Endodermal cell (in vitro differentiated cells): ENCODE results near the gene SLX4IP. TPM values are rescaled to one million over a fixed set of nuclear protein-coding genes. Genes with fewer than 3 reads are reported as not detected.

Experiments
- DNase-seq: peaks from one replicate; pipeline ENCODE4 v3.0.0-alpha.2; 2017
- H3K27ac ChIP-seq: 2 replicates; pipeline ENCODE4 v1.5.1; 2013; ENCODE audit warnings: mild to moderate bottlenecking, low read depth, low read length, moderate library complexity
- H3K27me3 ChIP-seq: 2 replicates; pipeline ENCODE4 v1.6.1; 2013; ENCODE audit warnings: mild to moderate bottlenecking, low read length, moderate library complexity; ENCODE audit not compliant: insufficient read depth, control insufficient read depth, poor library complexity, severe bottlenecking
- H3K36me3 ChIP-seq: 2 replicates; pipeline ENCODE4 v1.7.0; 2013; ENCODE audit warnings: mild to moderate bottlenecking, low read length, moderate library complexity; ENCODE audit not compliant: control insufficient read depth, insufficient read depth
- H3K4me1 ChIP-seq: one replicate; pipeline ENCODE4 v1.7.0; 2013; ENCODE audit warnings: low read length; ENCODE audit not compliant: control insufficient read depth, insufficient read depth
- H3K4me3 ChIP-seq: 2 replicates; pipeline ENCODE4 v1.5.1; 2013; ENCODE audit warnings: mild to moderate bottlenecking, low read length, moderate library complexity
- H3K9ac ChIP-seq: 2 replicates; pipeline ENCODE4 v1.6.1; 2013; ENCODE audit warnings: mild to moderate bottlenecking, low read length, moderate library complexity; ENCODE audit not compliant: poor library complexity, severe bottlenecking; ENCODE audit errors: extremely low read depth
- H3K9me3 ChIP-seq: 2 replicates; pipeline ENCODE4 v1.6.1; 2013; ENCODE audit warnings: mild to moderate bottlenecking, low read length, moderate library complexity; ENCODE audit not compliant: control insufficient read depth
- H3K27ac Mint-ChIP-seq: 2 replicates; pipeline ENCODE4 v1.8.0; 2020; ENCODE audit warnings: mixed read lengths
- H3K27me3 Mint-ChIP-seq: 2 replicates; pipeline ENCODE4 v1.8.0; 2021; ENCODE audit warnings: mild to moderate bottlenecking, mixed read lengths; ENCODE audit not compliant: insufficient read depth
- H3K36me3 Mint-ChIP-seq: 2 replicates; pipeline ENCODE4 v1.8.0; 2020; ENCODE audit warnings: low read depth, mixed read lengths
- H3K4me1 Mint-ChIP-seq: 2 replicates; pipeline ENCODE4 v1.8.0; 2020; ENCODE audit warnings: mixed read lengths
- H3K4me3 Mint-ChIP-seq: 2 replicates; pipeline ENCODE4 v1.8.0; 2020; ENCODE audit warnings: mild to moderate bottlenecking, moderate library complexity, mixed read lengths
- H3K9me3 Mint-ChIP-seq: 2 replicates; pipeline ENCODE4 v1.8.0; 2020; ENCODE audit warnings: mild to moderate bottlenecking, mixed read lengths
- WGBS, 2 experiments: methylation state at CpG; one replicate each; pipeline versions ENCODE4 v1.1.5 to v1.1.7; 2013; ENCODE audit warnings: missing lambda C conversion rate in 2 of 2, mixed read lengths in 1 of 2; ENCODE audit not compliant: insufficient coverage in 1 of 2, insufficient read length in 1 of 2; 5-methylcytosine and 5-hydroxymethylcytosine counted together
- total RNA-seq, 2 donors: library from RNA; stranded (reverse); fragmentation: NEBNext Ultra II Directional in 1 of 2; extraction: Animal tissue kit (Norgen Biotek cat#: 25700) in 1 of 2; gene quantifications; 2 replicates in 1 of 2; 3 replicates in 1 of 2; pipeline ENCODE4 v1.2.1, GENCODE V29; 2021
- TF ChIP-seq, protein P1 (sequence below): fragments of 200-600 bp; sonication (generic); conservative IDR thresholded peaks from 2 replicates; pipeline ENCODE4 v1.5.0; 2021; ENCODE audit warnings: antibody characterized with exemption, mild to moderate bottlenecking

SLX4IP gene
- total RNA-seq, 2 donors from 2014 or later = 9.2 to 9.5 TPM

DNA sequence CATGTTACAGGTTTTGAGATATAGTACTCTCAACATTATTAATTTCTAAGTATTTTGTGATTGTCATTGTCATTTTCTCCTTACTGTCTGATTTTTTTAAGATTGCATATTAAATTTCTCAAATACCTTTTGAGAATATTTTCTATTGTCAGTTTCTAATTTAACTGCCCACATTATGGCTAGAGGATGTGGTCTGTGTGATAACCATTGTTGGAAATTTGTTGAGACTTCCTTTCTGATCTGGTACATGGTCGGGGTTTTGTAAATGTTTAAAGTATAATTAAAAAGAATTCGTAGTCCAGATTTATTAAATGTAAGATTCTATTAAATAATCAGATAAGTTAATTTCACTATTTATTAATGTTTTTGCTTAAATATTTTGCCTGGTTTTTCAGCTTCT, 60.1 kb downstream of the SLX4IP start:
- peaks cover 8% of the 10 kb centered on the region for H3K4me1 ChIP-seq
- no peaks in the 10 kb centered on the region for H3K9me3 ChIP-seq
- no peak for DNase-seq
- Mint-ChIP-seq H3K4me1 (peaks cover 25% of the 10 kb centered on the region), H3K27ac (no peak overlapping the region), H3K9me3 (no peaks in the 10 kb centered on the region), H3K27me3 (no peaks in the 10 kb centered on the region), H3K4me3 (no peak overlapping the region), H3K36me3 (no peaks in the 10 kb centered on the region)
- WGBS, 2 experiments = no CpG with 5 or more reads among the region's 2 CpGs
- H3K36me3 ChIP-seq = no peaks in the 10 kb centered on the region
- H3K4me3 ChIP-seq = no peak overlapping the region
- H3K27ac ChIP-seq = no peak overlapping the region
- no peak overlapping the region for H3K9ac ChIP-seq
- TF ChIP-seq, protein P1, sequence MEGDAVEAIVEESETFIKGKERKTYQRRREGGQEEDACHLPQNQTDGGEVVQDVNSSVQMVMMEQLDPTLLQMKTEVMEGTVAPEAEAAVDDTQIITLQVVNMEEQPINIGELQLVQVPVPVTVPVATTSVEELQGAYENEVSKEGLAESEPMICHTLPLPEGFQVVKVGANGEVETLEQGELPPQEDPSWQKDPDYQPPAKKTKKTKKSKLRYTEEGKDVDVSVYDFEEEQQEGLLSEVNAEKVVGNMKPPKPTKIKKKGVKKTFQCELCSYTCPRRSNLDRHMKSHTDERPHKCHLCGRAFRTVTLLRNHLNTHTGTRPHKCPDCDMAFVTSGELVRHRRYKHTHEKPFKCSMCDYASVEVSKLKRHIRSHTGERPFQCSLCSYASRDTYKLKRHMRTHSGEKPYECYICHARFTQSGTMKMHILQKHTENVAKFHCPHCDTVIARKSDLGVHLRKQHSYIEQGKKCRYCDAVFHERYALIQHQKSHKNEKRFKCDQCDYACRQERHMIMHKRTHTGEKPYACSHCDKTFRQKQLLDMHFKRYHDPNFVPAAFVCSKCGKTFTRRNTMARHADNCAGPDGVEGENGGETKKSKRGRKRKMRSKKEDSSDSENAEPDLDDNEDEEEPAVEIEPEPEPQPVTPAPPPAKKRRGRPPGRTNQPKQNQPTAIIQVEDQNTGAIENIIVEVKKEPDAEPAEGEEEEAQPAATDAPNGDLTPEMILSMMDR = no peak
- H3K27me3 ChIP-seq = no peaks in the 10 kb centered on the region

DNA sequence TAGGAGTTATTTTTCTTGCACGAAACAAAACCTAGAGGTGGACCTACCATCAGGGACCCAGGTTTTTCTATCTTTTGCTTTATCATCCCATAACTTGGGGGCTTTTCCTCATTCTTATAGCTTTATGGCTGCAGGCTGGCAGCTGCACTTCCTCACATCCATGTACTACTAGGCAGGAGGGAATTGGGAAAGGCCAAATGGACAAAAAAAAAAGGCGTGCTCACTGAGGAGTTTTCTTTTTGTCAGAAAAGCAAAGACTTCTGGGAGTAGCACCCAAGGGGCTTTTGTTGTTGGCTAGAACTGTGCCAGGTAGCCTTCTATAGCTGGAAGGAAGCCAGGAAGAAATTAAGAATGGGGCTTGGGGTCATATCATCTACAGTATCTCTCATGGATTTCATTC, 61.4 kb downstream of the SLX4IP start:
- no peaks in the 10 kb centered on the region for H3K4me1 ChIP-seq
- no peaks in the 10 kb centered on the region for H3K27me3 ChIP-seq
- Mint-ChIP-seq H3K4me1 (peaks cover 19% of the 10 kb centered on the region), H3K4me3 (no peak overlapping the region), H3K27ac (no peak overlapping the region), H3K36me3 (no peaks in the 10 kb centered on the region), H3K9me3 (no peaks in the 10 kb centered on the region), H3K27me3 (no peaks in the 10 kb centered on the region)
- H3K4me3 ChIP-seq = no peak overlapping the region
- no peak overlapping the region for H3K27ac ChIP-seq
- WGBS, 2 experiments = 98 to 100% methylated on average over 1 to 2 of the region's 2 CpGs
- TF ChIP-seq, protein P1 = no peak
- no peaks in the 10 kb centered on the region for H3K9me3 ChIP-seq
- H3K36me3 ChIP-seq = no peaks in the 10 kb centered on the region
- no peak overlapping the region for H3K9ac ChIP-seq
- DNase-seq = no peak

DNA sequence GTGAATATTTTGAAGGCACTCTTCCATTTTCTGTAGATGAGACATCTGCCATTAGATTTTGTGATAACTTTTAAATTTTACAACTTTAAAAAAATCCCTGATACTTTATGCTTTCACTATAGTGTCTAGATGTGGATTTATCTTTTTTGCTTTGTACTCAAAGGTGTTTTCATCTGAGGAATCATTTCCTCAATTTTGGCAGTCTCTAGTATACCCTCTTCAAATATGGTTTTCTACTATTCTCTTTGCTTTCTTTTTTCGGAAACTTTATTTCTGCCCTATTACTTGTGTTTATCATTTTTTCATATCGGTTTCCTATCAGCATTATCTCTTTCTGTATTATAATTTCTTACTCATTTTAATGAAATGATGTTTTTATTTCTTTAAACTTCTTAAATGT, 62.2 kb downstream of the SLX4IP start:
- WGBS, 2 experiments = 83% methylated on average over 2 of the region's 2 CpGs; no CpG with 5 or more reads in 1 of the 2 experiments
- H3K36me3 ChIP-seq = no peaks in the 10 kb centered on the region
- H3K27me3 ChIP-seq = no peaks in the 10 kb centered on the region
- H3K4me3 Mint-ChIP-seq = no peak overlapping the region
- no peak overlapping the region for H3K9ac ChIP-seq
- DNase-seq = no peak
- no peaks in the 10 kb centered on the region for H3K27me3 Mint-ChIP-seq
- H3K27ac Mint-ChIP-seq = no peak overlapping the region
- no peaks in the 10 kb centered on the region for H3K9me3 Mint-ChIP-seq
- no peaks in the 10 kb centered on the region for H3K36me3 Mint-ChIP-seq
- H3K9me3 ChIP-seq = no peaks in the 10 kb centered on the region
- TF ChIP-seq, protein P1 = no peak
- H3K4me1 ChIP-seq = no peaks in the 10 kb centered on the region
- H3K27ac ChIP-seq = no peak overlapping the region
- peaks cover 24% of the 10 kb centered on the region for H3K4me1 Mint-ChIP-seq
- H3K4me3 ChIP-seq = no peak overlapping the region
